Choroid plexus epithelial cell (primary cell): ENCODE measurements around the gene LRRC1.
"Not testable (repeated sequence)": the region's sequence is repeated elsewhere in the genome, so short reads cannot be mapped to it uniquely, and the experiment has no call there.

Experiments
- DNase-seq: peaks from one replicate; pipeline ENCODE4 v3.0.0-alpha.2; 2010; ENCODE audit warnings: low read depth
- H3K4me3 ChIP-seq: 2 replicates; pipeline ENCODE4 v1.5.1; 2011; ENCODE audit warnings: low read depth, mild to moderate bottlenecking, control low read depth, low read length, moderate library complexity
- CTCF ChIP-seq: conservative IDR thresholded peaks from 2 replicates; pipeline ENCODE4 v1.5.1; 2011; ENCODE audit warnings: low read depth, mild to moderate bottlenecking, control low read depth, inconsistent platforms, low read length, moderate library complexity

Gene LRRC1

GRCh38 chr6:53768636-53769035 lies 26.2 kb upstream of the LRRC1 start:
- DNase-seq, result peak; percentile 37
- H3K4me3 ChIP-seq, result no peak overlapping the region
- no peak for TF ChIP-seq CTCF

- H3K4me3 ChIP-seq, result no peak overlapping the region
- DNase-seq, result peak; percentile 54
- no peak for TF ChIP-seq CTCF
Measured at GRCh38 chr6:53770780-53771249, 24.0 kb upstream of the LRRC1 start.

DNA sequence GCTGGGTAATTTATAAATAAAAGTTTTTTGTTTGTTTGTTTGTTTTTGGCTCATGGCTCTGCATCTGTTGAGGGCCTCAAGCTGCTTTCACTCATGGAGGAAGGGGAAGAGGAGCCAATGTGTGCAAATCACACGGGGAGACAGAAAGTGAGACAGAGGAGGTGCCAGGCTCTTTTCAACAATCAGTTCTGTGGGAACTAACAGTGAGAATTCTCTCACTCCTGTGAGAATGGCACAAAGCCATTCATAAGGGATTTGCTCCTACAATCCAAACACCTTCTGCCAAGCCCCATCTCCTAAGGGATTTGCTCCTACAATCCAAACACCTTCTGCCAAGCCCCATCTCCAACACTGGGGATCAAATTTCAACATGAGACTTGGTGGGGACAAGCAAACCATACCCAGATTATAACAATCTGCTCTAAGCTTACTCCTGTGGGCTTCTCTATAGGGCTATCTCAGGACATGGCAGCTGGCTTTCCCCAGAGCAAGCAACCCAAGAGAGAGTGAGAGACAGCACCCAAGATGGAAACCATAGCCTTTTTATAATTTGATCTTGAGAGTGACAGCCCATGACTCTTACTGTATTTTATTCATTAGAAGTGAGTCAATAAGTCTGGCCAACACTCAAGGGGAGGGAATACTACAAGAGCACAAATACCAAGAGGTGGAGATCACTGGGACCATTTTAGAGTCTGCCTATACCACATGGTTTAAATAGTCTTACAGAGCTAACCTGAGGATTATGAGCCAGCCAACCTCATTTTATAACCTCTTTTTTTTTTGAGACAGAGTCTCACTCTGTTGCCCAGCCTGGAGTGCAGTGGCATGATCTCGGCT lies 22.8 kb upstream of the LRRC1 start:
- no peak for TF ChIP-seq CTCF
- DNase-seq, result peak; percentile 41
- H3K4me3 ChIP-seq, result no peak overlapping the region

- no peak for DNase-seq
- TF ChIP-seq CTCF, result no peak
- no peak overlapping the region for H3K4me3 ChIP-seq
Measured at GRCh38 chr6:53773044-53773696, 21.6 kb upstream of the LRRC1 start.

DNA sequence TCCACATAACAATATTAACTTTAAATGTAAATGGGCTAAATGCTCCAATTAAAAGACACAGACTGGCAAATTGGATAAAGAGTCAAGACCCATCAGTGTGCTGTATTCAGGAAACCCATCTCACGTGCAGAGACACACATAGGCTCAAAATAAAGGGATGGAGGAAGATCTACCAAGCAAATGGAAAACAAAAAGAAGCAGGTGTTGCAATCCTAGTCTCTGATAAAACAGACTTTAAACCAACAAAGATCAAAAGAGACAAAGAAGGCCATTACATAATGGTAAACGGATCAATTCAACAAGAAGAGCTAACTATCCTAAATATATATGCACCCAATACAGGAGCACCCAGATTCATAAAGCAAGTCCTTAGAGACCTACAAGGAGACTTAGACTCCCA lies 18.7 kb upstream of the LRRC1 start:
- not testable (repeated sequence) for DNase-seq

GRCh38 chr6:53784991-53785390 lies 9.8 kb upstream of the LRRC1 start:
- not testable (repeated sequence) for DNase-seq, H3K4me3 ChIP-seq

More for the DNA sequence above, 18.7 kb upstream of the LRRC1 start:
- not testable (repeated sequence) for H3K4me3 ChIP-seq

DNA sequence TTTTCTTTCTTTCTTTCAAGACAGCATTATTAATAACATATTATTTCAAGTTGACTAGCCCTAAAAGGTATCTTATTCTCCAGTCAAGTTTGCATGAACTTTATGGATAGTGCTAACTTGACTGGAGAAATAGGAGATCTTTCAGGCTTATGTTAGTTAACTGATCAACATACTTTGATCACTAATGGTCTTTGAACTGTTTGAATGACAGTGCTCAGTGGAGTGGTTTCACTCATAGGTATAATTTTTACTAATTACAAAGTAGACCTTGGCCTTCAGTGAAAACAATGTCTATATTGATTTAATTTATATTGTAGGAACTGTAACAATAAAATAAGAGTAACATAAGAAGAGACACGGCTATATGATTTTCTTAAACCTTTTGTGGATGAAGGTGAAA lies 8.0 kb upstream of the LRRC1 start:
- DNase-seq, result no peak
- TF ChIP-seq CTCF, result no peak
- no peak overlapping the region for H3K4me3 ChIP-seq

DNA sequence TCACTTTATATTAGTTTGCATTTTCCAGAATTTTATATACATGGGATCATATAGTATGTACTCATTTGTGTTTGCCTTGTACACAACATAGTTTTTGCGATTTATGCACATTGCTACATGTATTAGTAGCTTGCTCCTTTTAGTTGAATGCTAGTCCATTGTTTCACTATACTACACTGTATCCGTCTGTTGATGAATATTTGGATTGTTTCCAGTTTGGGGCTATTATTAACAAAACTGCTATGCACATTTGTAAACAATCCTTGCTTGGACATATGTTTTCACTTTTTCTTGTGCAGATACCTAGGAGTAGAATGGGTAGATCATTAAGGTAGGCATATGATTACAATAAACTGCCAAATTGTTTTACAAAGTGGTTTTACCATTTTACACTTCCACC lies 3.9 kb upstream of the LRRC1 start:
- no peak for DNase-seq
- no peak overlapping the region for H3K4me3 ChIP-seq
- TF ChIP-seq CTCF, result no peak
